H1 (cell line): ENCODE measurements around the gene SLCO4A1. TPM values are rescaled to one million over a fixed set of nuclear protein-coding genes. Genes with fewer than 3 reads are reported as not detected.

Source experiments
- CTCF ChIA-PET: fragments of 300-600 bp; sonication (Branson Sonifier 250); formaldehyde crosslinking; loops from one replicate; lab custom pipeline; 2021; ENCODE audit not compliant: partially characterized antibody; lab: Charles Lee
- POLR2A ChIA-PET: fragments of 300-600 bp; sonication (Branson Sonifier 250); formaldehyde crosslinking; loops from one replicate; lab custom pipeline; 2021; ENCODE audit warnings: inconsistent platforms; ENCODE audit not compliant: partially characterized antibody; lab: Charles Lee
- DNase-seq, 2 experiments: peaks; one replicate each; pipeline versions ENCODE4 v3.0.0 to v3.0.0-alpha.2; 2010 to 2022; ENCODE audit warnings: low spot score in 2 of 2, low read depth in 1 of 2, mixed read lengths in 1 of 2
- FAIRE-seq: peaks from 2 replicates; lab custom pipeline; 2011; peaks lifted over from hg19 to GRCh38; lab: Jason Lieb, UNC
- H2AFZ ChIP-seq: 2 replicates; pipeline ENCODE4 v1.8.1; 2012; ENCODE audit warnings: low read length, inconsistent platforms
- H2AK5ac ChIP-seq: 2 replicates; pipeline ENCODE4 v1.6.1; 2013; ENCODE audit warnings: low read depth, low read length
- H2BK120ac ChIP-seq: replicated peaks from 2 replicates; pipeline ENCODE3; 2013; ENCODE audit warnings: low read depth, low read length, inconsistent platforms
- H2BK12ac ChIP-seq: 2 replicates; pipeline ENCODE4 v1.6.1; 2013; ENCODE audit warnings: low read depth, low read length
- H2BK15ac ChIP-seq: 2 replicates; pipeline ENCODE4 v1.6.1; 2013; ENCODE audit warnings: low read length
- H2BK20ac ChIP-seq: 2 replicates; pipeline ENCODE4 v1.6.1; 2013; ENCODE audit warnings: low read length
- H2BK5ac ChIP-seq: 2 replicates; pipeline ENCODE4 v1.6.1; 2013; ENCODE audit warnings: low read depth, low read length
- H3K14ac ChIP-seq: 2 replicates; pipeline ENCODE4 v1.6.1; 2013; ENCODE audit warnings: inconsistent platforms; ENCODE audit not compliant: insufficient read length
- H3K18ac ChIP-seq: 2 replicates; pipeline ENCODE4 v1.6.1; 2013; ENCODE audit warnings: low read length; ENCODE audit errors: extremely low read depth
- H3K23ac ChIP-seq: 2 replicates; pipeline ENCODE4 v1.6.1; 2013; ENCODE audit warnings: inconsistent platforms; ENCODE audit not compliant: insufficient read length
- H3K23me2 ChIP-seq: 2 replicates; pipeline ENCODE4 v1.6.1; 2013; ENCODE audit warnings: low read depth, low read length
- H3K27ac ChIP-seq: 2 replicates; pipeline ENCODE4 v1.6.1; 2011; ENCODE audit warnings: low read depth, low read length, inconsistent platforms
- H3K27me3 ChIP-seq, 4 experiments: replicated peaks in 1 of 4; 1 replicate in 1 of 4; 2 replicates in 3 of 4; pipeline versions ENCODE4 v1.6.1 to v1.8.1; 2011 to 2013; ENCODE audit warnings: low read length in 3 of 4, mild to moderate bottlenecking in 3 of 4, inconsistent platforms in 2 of 4, mixed read lengths in 2 of 4, moderate library complexity in 1 of 4; ENCODE audit not compliant: control insufficient read depth in 3 of 4, insufficient read depth in 3 of 4; ENCODE audit errors: extremely low read depth in 1 of 4
- H3K36me3 ChIP-seq, 4 experiments: 2 replicates each; pipeline versions ENCODE4 v1.6.1 to v1.8.1; 2011 to 2013; ENCODE audit warnings: mild to moderate bottlenecking in 4 of 4, low read length in 3 of 4, moderate library complexity in 2 of 4, control low read depth in 1 of 4, inconsistent platforms in 1 of 4; ENCODE audit not compliant: insufficient read depth in 4 of 4, control insufficient read depth in 2 of 4
- H3K4ac ChIP-seq: replicated peaks from 2 replicates; pipeline ENCODE3; 2013; ENCODE audit warnings: low read length, low read depth, mixed read lengths, inconsistent platforms; ENCODE audit not compliant: insufficient read length
- H3K4me1 ChIP-seq, 4 experiments: replicated peaks in 1 of 4; 1 replicate in 1 of 4; 2 replicates in 3 of 4; pipeline versions ENCODE4 v1.6.1 to v1.8.1; 2011 to 2013; ENCODE audit warnings: low read length in 3 of 4, inconsistent platforms in 2 of 4, mixed read lengths in 1 of 4; ENCODE audit not compliant: insufficient read depth in 4 of 4, control insufficient read depth in 3 of 4
- H3K4me2 ChIP-seq, 2 experiments: 2 replicates each; pipeline versions ENCODE4 v1.6.1 to v1.8.1; 2011 to 2013; ENCODE audit warnings: low read depth in 2 of 2, low read length in 2 of 2, control low read depth in 1 of 2, inconsistent platforms in 1 of 2, mild to moderate bottlenecking in 1 of 2; ENCODE audit not compliant: insufficient read depth in 1 of 2
- H3K4me3 ChIP-seq, 4 experiments: fragments of 200-600, 300-600 bp in 1 of 4; sonication (generic), shearing (Covaris generic), sonication (Bioruptor Twin) in 1 of 4; 2 replicates each; pipeline versions ENCODE4 v1.5.1 to v1.8.1; 2011 to 2016; ENCODE audit warnings: low read length in 4 of 4, low read depth in 3 of 4, control low read depth in 2 of 4, inconsistent platforms in 2 of 4, mild to moderate bottlenecking in 2 of 4, mixed read lengths in 1 of 4, moderate library complexity in 1 of 4; ENCODE audit not compliant: insufficient read depth in 2 of 4; ENCODE audit errors: extremely low read depth in 1 of 4
- H3K56ac ChIP-seq: replicated peaks from 2 replicates; pipeline ENCODE3; 2013; ENCODE audit warnings: low read depth, mild to moderate bottlenecking, mixed read lengths, low read length, inconsistent platforms; ENCODE audit not compliant: insufficient read length
- H3K79me1 ChIP-seq: 2 replicates; pipeline ENCODE4 v1.6.1; 2013; ENCODE audit warnings: low read depth, low read length, control low read depth
- H3K79me2 ChIP-seq, 2 experiments: 2 replicates each; pipeline versions ENCODE4 v1.6.1 to v1.8.1; 2012 to 2013; ENCODE audit warnings: low read length in 2 of 2, mild to moderate bottlenecking in 2 of 2, inconsistent platforms in 1 of 2; ENCODE audit not compliant: insufficient read depth in 2 of 2, control insufficient read depth in 1 of 2
- H3K9ac ChIP-seq, 4 experiments: replicated peaks in 1 of 4; 1 replicate in 1 of 4; 2 replicates in 3 of 4; pipeline versions ENCODE4 v1.6.1 to v1.8.1; 2011 to 2013; ENCODE audit warnings: low read depth in 3 of 4, low read length in 3 of 4, control low read depth in 2 of 4, mild to moderate bottlenecking in 2 of 4, moderate library complexity in 2 of 4, inconsistent platforms in 1 of 4; ENCODE audit errors: extremely low read depth in 1 of 4
- H3K9me3 ChIP-seq, 2 experiments: 2 replicates each; pipeline versions ENCODE4 v1.6.1 to v1.8.1; 2012 to 2013; ENCODE audit warnings: mild to moderate bottlenecking in 2 of 2, moderate library complexity in 2 of 2, control low read depth in 1 of 2, inconsistent platforms in 1 of 2, low read depth in 1 of 2, low read length in 1 of 2, mixed read lengths in 1 of 2; ENCODE audit not compliant: insufficient read depth in 2 of 2
- H4K20me1 ChIP-seq, 2 experiments: replicated peaks in 1 of 2; 2 replicates each; pipeline versions ENCODE3 to v1.8.1; 2011 to 2013; ENCODE audit warnings: inconsistent platforms in 2 of 2, low read length in 2 of 2, mild to moderate bottlenecking in 1 of 2; ENCODE audit not compliant: insufficient read depth in 2 of 2, control insufficient read depth in 1 of 2
- H4K5ac ChIP-seq: 2 replicates; pipeline ENCODE4 v1.6.1; 2013; ENCODE audit warnings: low read length, low read depth, mixed read lengths, inconsistent platforms; ENCODE audit not compliant: insufficient read length
- H4K8ac ChIP-seq: 2 replicates; pipeline ENCODE4 v1.8.0; 2013; ENCODE audit warnings: mild to moderate bottlenecking, moderate library complexity, low read length, inconsistent platforms; ENCODE audit not compliant: insufficient read depth; ENCODE audit errors: extremely low read depth
- H4K91ac ChIP-seq: replicated peaks from 2 replicates; pipeline ENCODE3; 2013; ENCODE audit warnings: low read length, mixed read lengths, inconsistent platforms; ENCODE audit not compliant: insufficient read length
- ASH2L ChIP-seq: fragments of 200-600, 300-600 bp; sonication (generic); IDR thresholded peaks from one replicate; pipeline ENCODE4 v1.7.1; 2017; ENCODE audit warnings: low read length
- CBX5 ChIP-seq: fragments of 300-800, 300-1000 bp; sonication (generic); IDR thresholded peaks from 2 replicates; pipeline ENCODE4 v1.7.1; 2016; ENCODE audit warnings: antibody characterized with exemption, low read length, low read depth
- CTBP2 ChIP-seq: IDR thresholded peaks from 2 replicates; pipeline ENCODE4 v1.7.0; 2011; ENCODE audit warnings: borderline replicate concordance, mild to moderate bottlenecking, moderate library complexity, mixed read lengths, low read length; ENCODE audit not compliant: insufficient read depth, insufficient read length
- POLR2A ChIP-seq, 2 experiments: IDR thresholded peaks; 1 replicate in 1 of 2; 2 replicates in 1 of 2; pipeline ENCODE4 v1.6.1; 2011; ENCODE audit warnings: low read depth in 2 of 2, low read length in 2 of 2, mild to moderate bottlenecking in 2 of 2; ENCODE audit errors: control extremely low read depth in 1 of 2
- RFX5 ChIP-seq: IDR thresholded peaks from 2 replicates; pipeline ENCODE4 v1.6.1; 2011; ENCODE audit warnings: low read depth, low read length, improper control_type of control experiment, borderline replicate concordance
- SIN3A ChIP-seq, 2 experiments: IDR thresholded peaks in 1 of 2; conservative IDR thresholded peaks in 1 of 2; 2 replicates each; pipeline ENCODE4 v1.6.1; 2011 to 2012; ENCODE audit warnings: low read length in 2 of 2, improper control_type of control experiment in 1 of 2, low read depth in 1 of 2, mild to moderate bottlenecking in 1 of 2
- SIX5 ChIP-seq: IDR thresholded peaks from 2 replicates; pipeline ENCODE4 v1.6.1; 2011; ENCODE audit warnings: mild to moderate bottlenecking, low read depth, low read length
- SP1 ChIP-seq: IDR thresholded peaks from 2 replicates; pipeline ENCODE4 v1.6.1; 2011; ENCODE audit warnings: low read depth, low read length
- SRF ChIP-seq: IDR thresholded peaks from 2 replicates; pipeline ENCODE4 v1.6.1; 2011; ENCODE audit warnings: mild to moderate bottlenecking, low read depth, low read length, moderate library complexity
- WGBS, 2 experiments: shearing (Covaris generic) in 1 of 2; methylation state at CpG; one replicate each; pipeline versions ENCODE4 v1.1.6 to v1.1.7; 2013 to 2015; ENCODE audit warnings: low lambda C conversion rate in 2 of 2, mixed read lengths in 2 of 2, inconsistent platforms in 1 of 2, low coverage in 1 of 2, missing lambda C conversion rate in 1 of 2; ENCODE audit not compliant: insufficient replicate concordance in 2 of 2, insufficient coverage in 1 of 2, insufficient read length in 1 of 2; ENCODE audit errors: extremely low coverage in 1 of 2, missing lambda C conversion rate in 1 of 2; 5-methylcytosine and 5-hydroxymethylcytosine counted together
- polyA plus RNA-seq, 7 experiments: library from polyadenylated mRNA; depleted of rRNA in 3 of 7; stranded (reverse) in 5 of 7; unstranded in 2 of 7; fragments of >200 nt in 5 of 7; fragments of 200-250 nt in 2 of 7; gene quantifications; 1 replicate in 5 of 7; 2 replicates in 1 of 7; 4 replicates in 1 of 7; pipeline versions ENCODE4 v1.2.1 to v1.2.3, GENCODE V29; 2011 to 2013; ENCODE audit warnings: missing spikeins in 2 of 7, mixed read lengths in 2 of 7
- total RNA-seq: library from RNA; stranded (reverse); fragmentation: NEBNext Ultra II Directional; extraction: Animal tissue kit (Norgen Biotek cat#: 25700); gene quantifications from 2 replicates; pipeline ENCODE4 v1.2.1, GENCODE V29; 2021

SLCO4A1 gene
- total and polyA plus RNA-seq, 2 of the 8 experiments (the other 6 are each of a cell fraction or from before 2014, with no cell fraction given): 10.5 to 18.5 TPM

- H2BK120ac ChIP-seq: no peak overlapping the region
- H3K14ac ChIP-seq: no peak overlapping the region
- H4K5ac ChIP-seq: no peak overlapping the region
- 0 out of 2 replicates have a peak overlapping the region, but pooled peaks have one; percentile 77 for H4K8ac ChIP-seq
- H2AK5ac ChIP-seq: no peak overlapping the region
- ChIA-PET POLR2A (no interaction called here), CTCF (interaction anchor here (0.8 to 1.6 kb wide), 5 partner anchors 9 to 98 kb away, joined by 3 to 4 read pairs (median 3); no protein-coding TSS in a partner anchor)
- H3K23me2 ChIP-seq: peaks cover 11% of the 10 kb centered on the region; the same call in 1 of the 2 replicates
- H3K9me3 ChIP-seq: no peaks in the 10 kb centered on the region
- no peak overlapping the region for H3K4ac ChIP-seq
- no peak overlapping the region for H2BK5ac ChIP-seq
- H2BK20ac ChIP-seq: no peak overlapping the region
- peaks cover 22 to 38% (median 31%) of the 10 kb centered on the region in 4 experiments for H3K27me3 ChIP-seq
- H3K4me2 ChIP-seq: no peak overlapping the region
- H4K91ac ChIP-seq: no peak overlapping the region
- no peak for DNase-seq
- no peaks in the 10 kb centered on the region for H3K36me3 ChIP-seq
- peaks cover 3 to 5% of the 10 kb centered on the region in 2 experiments for H4K20me1 ChIP-seq
- no peak for TF ChIP-seq SIN3A (conservative IDR thresholded peaks at IDR 0.05 in 1 of 2, IDR thresholded peaks at IDR 0.05 in 1 of 2; ENCODE audit: low read depth in 1 of 2, low read length in 2 of 2)
- no peak for TF ChIP-seq SRF
- TF ChIP-seq ASH2L: no peak
- no peak for TF ChIP-seq CTBP2
- TF ChIP-seq RFX5: no peak
- TF ChIP-seq SIX5: no peak
- no peak for TF ChIP-seq CBX5
- TF ChIP-seq POLR2A (IDR thresholded peaks at IDR 0.05; ENCODE audit: control extremely low read depth in 1 of 2, low read depth in 2 of 2, low read length in 2 of 2): no peak
- TF ChIP-seq SP1: no peak
- no peak overlapping the region for H3K18ac ChIP-seq
- no peak overlapping the region for H3K23ac ChIP-seq
- no peak for FAIRE-seq
- H3K27ac ChIP-seq: no peak overlapping the region
- H3K4me3 ChIP-seq: no peak overlapping the region
- no peak overlapping the region for H2BK12ac ChIP-seq
- H2BK15ac ChIP-seq: no peak overlapping the region
- 93% methylated on average over 20 of the region's 20 CpGs; no CpG with 5 or more reads in 1 of the 2 experiments for WGBS, 2 experiments
- no peak overlapping the region for H3K9ac ChIP-seq
- H2AFZ ChIP-seq: no peak overlapping the region
- no peak overlapping the region for H3K56ac ChIP-seq
- no peaks in the 10 kb centered on the region for H3K79me1 ChIP-seq
- peaks cover 0 to 8% (median 7%) of the 10 kb centered on the region in 4 experiments; a peak in 5 of 7 replicates for H3K4me1 ChIP-seq
- no peaks in the 10 kb centered on the region for H3K79me2 ChIP-seq
Measured at GRCh38 chr20:62710221-62710885, 68.0 kb downstream of the SLCO4A1 start.
